GF-D8 (cell line): ENCODE measurements around the gene CHST1.

Experiments
- DNase-seq: peaks from one replicate; lab custom pipeline; 2025; lab: John Stamatoyannopoulos, UW

CHST1 gene

GRCh38 chr11:45659818-45660160, 5.6 kb downstream of the CHST1 start:
- DNase-seq, result no peak

DNA sequence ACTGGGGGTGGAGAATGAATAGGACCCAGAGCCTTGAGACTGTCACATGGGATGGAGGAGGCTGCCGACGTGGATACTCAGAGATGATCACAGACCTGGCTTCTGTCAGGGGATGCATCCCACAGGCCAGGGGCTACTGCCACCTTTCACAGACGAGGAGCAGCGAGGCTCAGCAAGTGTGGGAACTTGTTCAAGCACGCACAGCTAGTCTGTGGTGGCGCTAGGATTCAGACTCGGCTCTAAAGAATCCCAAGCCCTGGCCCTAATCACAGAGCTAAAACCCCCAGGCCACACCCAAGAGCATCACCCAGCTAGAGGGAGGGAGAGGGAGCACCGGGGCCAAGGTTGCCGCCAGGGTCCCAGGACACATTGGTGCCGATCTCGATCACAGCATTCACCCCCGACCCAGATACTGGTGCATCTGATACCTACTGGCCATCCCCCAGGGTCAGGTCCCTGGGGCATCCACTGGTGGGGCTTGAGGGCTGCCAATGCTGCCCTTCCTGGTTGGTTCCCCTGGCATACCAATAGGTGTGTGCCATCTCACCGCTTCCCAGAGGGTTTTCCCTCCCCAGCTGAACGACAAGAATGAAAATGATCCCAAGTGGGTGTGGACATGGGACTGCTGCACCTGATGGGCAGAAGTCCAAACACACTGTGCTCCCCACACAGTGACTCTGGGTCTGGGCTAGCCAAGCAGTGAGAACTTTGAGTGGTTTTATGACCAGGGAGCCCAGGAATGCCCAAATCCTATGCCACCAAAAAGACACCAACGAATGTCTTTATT, 6.2 kb downstream of the CHST1 start:
- DNase-seq, result no peak

- DNase-seq, result no peak
These were observed 7.0 kb downstream of the CHST1 start for GRCh38 chr11:45658292-45658991.

DNA sequence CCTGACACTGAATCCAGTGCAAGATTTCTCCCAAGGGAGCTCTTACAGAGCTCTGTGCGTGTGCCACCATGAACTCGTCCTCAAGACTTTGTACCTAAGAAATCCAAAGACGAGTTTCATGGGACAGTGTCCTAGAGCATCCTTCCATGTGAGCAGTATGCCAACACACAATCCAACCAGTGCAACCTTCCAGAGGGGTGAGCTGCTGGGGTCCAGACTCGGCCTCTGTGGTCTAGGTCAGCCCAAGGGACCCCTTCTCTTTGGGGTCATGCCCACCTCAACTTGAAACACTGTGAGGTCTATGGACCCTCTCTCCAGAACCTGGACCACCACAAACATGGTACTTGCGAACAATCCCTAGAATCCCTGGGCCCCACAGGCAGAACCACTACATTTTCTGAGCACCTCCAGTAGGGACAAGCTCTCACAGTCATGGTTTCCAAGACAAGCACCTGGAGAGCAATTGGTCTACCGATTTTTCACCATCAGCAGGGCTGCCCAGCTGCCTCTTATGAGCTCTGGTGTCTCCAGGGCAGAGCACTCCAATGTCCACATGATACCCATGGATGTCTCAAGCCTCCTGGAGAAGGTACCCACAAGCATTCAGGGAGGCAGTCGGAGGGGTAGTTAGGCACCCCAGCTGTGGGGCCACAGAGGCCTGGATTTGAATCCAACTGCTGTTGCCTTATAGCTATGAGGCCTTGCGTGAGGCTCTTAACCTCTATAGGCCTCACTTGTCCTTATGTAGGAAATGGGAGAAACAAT, 7.7 kb downstream of the CHST1 start:
- DNase-seq, result no peak

GRCh38 chr11:45655831-45656230, 9.6 kb downstream of the CHST1 start:
- no peak for DNase-seq

- no peak for DNase-seq
These were observed 10.1 kb downstream of the CHST1 start for GRCh38 chr11:45655347-45655756.

GRCh38 chr11:45655012-45655283, 10.5 kb downstream of the CHST1 start:
- no peak for DNase-seq

GRCh38 chr11:45654231-45655011, 11.0 kb downstream of the CHST1 start:
- DNase-seq, result no peak

DNA sequence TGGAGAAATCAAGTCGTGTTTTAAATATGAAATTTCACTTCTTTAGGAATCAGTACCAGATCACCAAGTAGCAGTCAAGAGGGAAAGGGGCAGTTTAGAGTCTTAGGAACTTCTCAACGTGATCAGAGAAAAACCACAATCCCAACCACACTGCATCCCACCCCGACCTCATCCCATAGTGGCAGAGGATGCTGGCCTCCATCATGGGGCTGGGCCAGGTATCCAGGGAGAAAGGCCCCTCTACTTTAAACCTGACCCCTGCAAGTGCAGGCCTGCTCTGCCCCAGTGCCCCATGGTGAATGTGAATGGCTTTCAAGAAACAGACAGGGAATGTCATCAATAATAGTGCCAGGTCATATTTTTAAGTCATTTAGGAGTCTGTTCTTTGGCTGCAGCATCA, 12.1 kb downstream of the CHST1 start:
- DNase-seq, result no peak

DNA sequence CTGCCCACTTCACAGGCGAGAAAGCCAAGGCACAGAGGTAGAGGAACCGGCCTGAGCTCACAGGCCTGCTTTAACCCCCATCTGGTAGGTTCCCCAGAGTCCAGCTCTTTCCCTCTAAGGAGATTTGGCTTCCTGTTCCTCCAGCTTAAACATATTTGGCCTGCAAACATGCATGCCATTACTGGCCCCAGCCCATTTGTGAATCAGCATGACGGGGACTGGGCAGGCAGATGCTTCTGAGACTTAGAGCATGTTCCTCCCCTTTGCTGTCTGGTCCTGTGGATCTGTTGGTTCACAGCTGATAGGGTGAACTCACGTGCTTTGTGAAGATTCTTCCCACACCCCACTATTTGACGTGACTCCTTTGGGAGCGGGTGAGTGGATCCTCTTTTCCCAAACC, 12.6 kb downstream of the CHST1 start:
- no peak for DNase-seq

DNA sequence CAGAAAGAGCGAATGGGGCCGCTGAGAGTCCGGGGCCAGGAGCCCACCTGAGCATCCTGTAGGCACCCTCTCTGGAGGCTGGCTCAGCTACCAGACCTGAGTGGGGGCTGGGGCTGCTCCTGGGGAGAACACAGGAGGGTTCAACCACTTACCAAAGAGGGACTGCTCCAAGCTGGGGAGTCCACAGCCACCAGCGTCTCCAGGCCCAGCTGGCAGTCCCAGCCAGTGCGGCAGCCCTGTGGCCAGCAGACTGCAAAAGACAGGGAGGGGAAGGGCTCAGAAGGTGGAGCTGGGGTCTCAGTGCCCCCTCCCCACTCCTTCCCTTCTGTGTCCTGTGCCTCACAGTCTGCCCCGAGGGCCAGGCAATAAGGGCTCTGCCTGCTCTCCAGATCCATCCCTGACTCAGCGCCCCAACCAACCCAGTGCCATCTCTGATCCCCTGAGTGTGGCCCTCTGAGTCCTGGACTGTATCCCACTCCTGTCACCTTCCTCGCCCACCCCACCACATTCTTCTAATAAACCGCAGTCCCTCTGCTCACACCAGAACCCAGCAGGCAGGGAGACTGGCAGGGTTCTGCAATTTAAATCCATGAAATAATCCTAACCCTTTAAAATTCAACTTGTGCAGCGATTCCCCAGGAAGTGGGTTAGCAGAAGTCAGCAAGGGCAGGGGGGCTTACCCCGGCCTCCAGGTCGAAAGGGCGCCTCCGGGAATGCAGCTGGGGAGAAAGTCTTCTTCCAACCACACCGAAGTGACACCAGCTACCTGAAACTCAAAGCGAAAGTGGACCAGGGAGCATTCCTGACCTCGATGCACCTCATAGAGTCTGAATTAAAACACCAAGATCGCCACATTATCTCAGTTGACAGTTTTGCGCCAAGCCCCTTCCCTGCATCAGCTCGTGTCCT, 13.3 kb downstream of the CHST1 start:
- DNase-seq, result no peak

- no peak for DNase-seq
These were observed 14.3 kb downstream of the CHST1 start for GRCh38 chr11:45651156-45651555.

DNA sequence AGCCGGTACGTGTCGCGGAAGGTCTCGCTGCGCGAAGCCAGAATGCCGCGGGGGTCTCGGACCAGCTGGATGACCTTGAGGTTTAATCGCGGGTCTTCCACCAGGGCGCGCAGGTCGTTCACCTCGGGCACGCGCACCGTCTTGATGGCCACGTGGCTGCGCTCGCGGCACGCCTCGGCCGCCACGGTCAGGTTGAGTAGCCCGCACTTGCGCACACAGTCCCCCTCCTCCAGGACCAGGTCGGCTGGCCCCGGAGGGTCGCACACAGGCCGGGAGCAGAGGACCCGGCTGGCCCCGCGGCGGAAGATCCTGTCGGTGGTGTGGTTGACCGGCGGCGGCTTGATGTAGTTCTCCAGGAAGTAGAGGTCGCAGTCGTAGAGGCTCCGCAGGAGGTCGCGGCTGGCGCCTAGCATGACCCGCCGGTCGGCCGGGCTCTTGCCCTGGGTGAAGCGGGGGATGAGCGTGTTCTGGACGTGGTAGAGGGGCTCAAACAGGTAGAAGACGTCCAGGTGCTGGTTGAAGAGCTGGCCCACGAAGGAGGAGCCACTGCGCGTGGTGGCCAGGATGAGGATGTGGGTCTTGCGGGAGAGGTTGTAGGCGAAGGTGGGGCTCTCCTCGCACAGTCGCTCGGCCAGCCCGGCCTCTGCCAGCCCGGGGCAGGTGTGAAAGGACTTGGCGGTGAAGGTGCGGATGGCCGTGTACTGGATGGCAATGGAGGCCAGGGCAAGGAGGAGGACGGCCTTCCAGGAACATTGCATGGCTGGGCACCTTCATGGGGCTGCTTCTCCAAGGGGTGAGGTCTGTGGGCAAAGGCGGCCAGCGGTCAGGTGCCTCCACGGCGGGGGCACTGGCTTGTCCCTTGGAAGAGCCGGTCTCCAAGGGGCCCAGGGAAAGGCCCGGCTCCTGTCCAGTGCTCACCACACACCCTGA, 15.0 kb downstream of the CHST1 start:
- DNase-seq, result no peak

GRCh38 chr11:45649544-45650165, 15.8 kb downstream of the CHST1 start:
- no peak for DNase-seq

DNA sequence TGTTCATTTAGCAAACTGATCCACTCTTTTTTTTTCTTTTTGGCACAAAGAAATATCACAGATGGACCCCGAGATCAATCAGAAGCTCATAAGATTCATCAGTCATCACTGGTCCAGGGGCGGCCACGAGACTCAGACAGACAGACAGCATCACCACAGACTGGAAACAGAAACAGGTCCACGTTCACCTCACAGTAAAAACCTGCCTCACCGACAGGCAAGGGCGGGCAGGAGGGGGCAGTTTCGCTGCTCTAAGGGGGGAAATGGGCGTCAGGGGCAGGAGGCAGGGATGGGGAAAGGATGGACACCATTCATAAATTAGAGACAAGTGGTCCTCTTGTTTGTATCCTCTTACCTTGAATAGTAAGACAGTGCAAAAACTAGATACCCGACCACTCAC, 16.5 kb downstream of the CHST1 start:
- no peak for DNase-seq

- DNase-seq, result no peak
These were observed 17.6 kb downstream of the CHST1 start for GRCh38 chr11:45647786-45648185.

DNA sequence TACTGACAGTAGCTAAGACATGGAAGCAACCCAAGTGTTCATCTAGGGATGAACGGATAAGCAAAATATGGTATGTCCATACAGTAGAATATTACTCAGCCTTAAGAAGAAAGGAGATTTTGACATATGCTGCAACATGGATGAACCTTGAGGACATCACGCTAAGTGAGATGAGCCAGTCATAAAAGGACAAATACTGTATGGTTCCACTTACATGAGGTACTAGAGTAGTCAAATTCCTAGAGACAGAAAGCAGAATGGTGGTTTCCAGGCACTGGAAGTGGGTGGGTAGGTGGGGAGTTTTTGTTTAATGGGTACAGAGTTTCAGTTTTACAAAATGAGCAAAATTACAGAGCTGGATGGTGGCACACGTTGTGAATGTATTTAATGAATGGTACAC, 18.1 kb downstream of the CHST1 start:
- DNase-seq, result no peak

DNA sequence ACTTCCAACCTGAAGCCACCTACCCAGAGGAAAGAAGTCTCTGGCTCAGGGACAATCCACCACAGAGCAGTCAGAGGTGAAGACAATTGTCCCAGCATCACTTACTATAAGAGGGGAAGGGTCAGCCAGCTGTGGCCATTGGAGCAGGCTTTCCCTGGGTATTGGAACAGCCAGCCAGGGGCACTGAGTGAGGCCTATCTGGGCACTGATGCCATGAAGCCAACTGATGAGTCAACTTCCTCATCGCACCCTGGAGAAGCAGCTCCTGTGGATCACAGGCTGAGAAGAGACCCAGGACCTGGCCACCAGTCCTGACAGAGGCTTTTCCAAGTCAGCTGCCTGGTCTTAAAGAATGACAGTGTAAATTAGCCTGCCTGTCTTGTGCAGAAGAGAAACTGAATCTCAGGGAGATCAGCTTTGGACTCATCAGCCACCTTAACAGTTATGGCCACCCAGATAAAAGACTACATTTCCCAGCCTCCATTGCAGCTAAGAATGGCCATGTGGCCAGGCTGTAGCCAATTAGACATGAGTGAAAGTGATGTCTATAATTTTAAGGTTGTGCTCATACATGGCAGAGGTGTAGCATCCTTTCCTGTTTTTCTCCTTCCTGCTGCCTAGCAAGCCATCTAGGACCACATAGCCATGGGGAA, 19.0 kb downstream of the CHST1 start:
- no peak for DNase-seq
